Heart left ventricle (tissue), 13 donors: ENCODE data around the gene PHF2.

Experiments
- CTCF ChIP-seq, 12 donors: fragments of 200-600 bp; sonication (generic) in 4 of 12; IDR thresholded peaks; one replicate each; pipeline versions ENCODE4 v1.5.0 to v1.8.0; 2018 to 2022; ENCODE audit warnings: antibody characterized with exemption in 12 of 12, mild to moderate bottlenecking in 5 of 12
- POLR2A ChIP-seq, 2 donors: fragments of 450-650 bp; IDR thresholded peaks; one replicate each; pipeline ENCODE4 v1.6.1; 2017; ENCODE audit warnings: antibody characterized with exemption in 2 of 2, mild to moderate bottlenecking in 2 of 2, moderate library complexity in 2 of 2
- donor health status: ischemic (EF 13 %, LVEDD 7.1; RV severe dilation, severe dysfunction).
- donor health status: DM: no; HTN: yes; CAD: no.
- donor health status: DM: no; HTN: no; CAD: no.
- donor health status: ischemic (EF 25% LVEDD 6.9; RV normal size, moderate dysfunction).
- donor health status: ischemic (EF 25% LVEDD 5.7; RV mildly dilated, moderate dysfunction).
- donor health status: ischemic (EF 35%, LVEDD 5.7; RV mildly dilated, moderate dysfunction).
- donor health status: nonischemic (EF 11% LVEDD 7.7; RV severe dilation, severe dysfunction).
- donor health status: DM: yes; HTN: yes; CAD: no.
- donor health status: PGD.
- donor health status: ischemic (EF 29% LVEDD 5.4; RV normal size, mild dysfunction).
- donor health status: nonischemic (EF 23%, LVEDD 6.1; RV moderate dilation, normal function).

- TF ChIP-seq POLR2A (IDR thresholded peaks at IDR 0.05) (no peak), CTCF (IDR thresholded peaks at IDR 0.05) (no peak)
These were observed 48.6 kb downstream of the PHF2 start for GRCh38 chr9:93624977-93625376.
